ENCODE data around the gene TNFRSF18.

The TNFRSF18 gene

DNA sequence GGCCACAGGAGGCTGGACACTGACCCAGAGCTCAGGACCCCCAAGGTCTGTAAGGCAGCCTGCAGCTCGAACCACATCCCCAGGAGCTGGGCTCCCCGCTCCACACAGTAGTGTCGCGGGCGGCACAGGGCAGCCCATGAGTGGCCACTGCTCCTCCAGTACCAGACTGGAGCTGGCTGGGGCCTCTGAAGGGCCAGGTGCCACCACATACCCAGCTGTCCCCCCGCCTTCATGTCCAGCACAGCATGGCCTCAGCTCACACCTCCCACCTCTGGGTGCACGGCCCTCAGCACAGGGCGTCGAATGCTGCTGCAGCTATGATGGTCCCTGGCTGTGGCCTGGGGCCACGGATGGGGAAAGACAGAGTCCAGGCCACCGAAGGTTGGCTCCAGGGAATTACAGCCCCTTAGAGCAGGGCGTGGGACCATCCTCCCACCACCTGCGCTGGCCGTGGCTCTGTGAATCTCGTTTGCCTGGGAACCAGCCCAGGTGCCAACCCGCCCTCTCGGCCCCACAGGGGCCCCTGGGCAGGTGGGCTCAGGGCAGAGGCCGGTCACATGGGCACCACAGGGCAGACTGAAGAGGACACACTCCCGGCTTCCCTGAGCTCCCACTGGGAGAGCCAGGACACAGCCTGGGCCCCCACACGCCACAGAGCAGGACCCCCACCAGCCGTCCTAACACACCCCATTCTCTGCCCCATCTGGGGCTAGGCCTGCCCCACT lies 9.7 kb upstream of the TNFRSF18 start:
- Histone ChIP-seq H3K27me3 (ENCODE audit: insufficient read depth, low read length) (no peaks in the 10 kb centered on the region), H3K9ac (ENCODE audit: low read depth, low read length) (no peak overlapping the region), H3K9me3 (ENCODE audit: insufficient read depth, low read depth, low read length) (no peaks in the 10 kb centered on the region), H3K4me1 (ENCODE audit: insufficient read depth, low read length) (no peaks in the 10 kb centered on the region), H3K4me3 (ENCODE audit: low read length) (no peak overlapping the region), H3K36me3 (ENCODE audit: insufficient read depth, low read length) (peaks cover 21% of the 10 kb centered on the region), H3K27ac (ENCODE audit: low read depth, low read length) (no peak overlapping the region)
- WGBS: 95% methylated on average over 21 of the region's 21 CpGs

- no peaks in the 10 kb centered on the region for H3K27me3 ChIP-seq (ENCODE audit: insufficient read depth, low read length)
- 86% methylated on average over 11 of the region's 11 CpGs for WGBS
- H3K4me3 ChIP-seq (ENCODE audit: low read length): no peak overlapping the region
- no peak overlapping the region for H3K27ac ChIP-seq (ENCODE audit: low read depth, low read length)
- H3K36me3 ChIP-seq (ENCODE audit: insufficient read depth, low read length): peaks cover 21% of the 10 kb centered on the region
- H3K9ac ChIP-seq (ENCODE audit: low read depth, low read length): no peak overlapping the region
- no peaks in the 10 kb centered on the region for H3K4me1 ChIP-seq (ENCODE audit: insufficient read depth, low read length)
- H3K9me3 ChIP-seq (ENCODE audit: insufficient read depth, low read depth, low read length): no peaks in the 10 kb centered on the region
Observed at GRCh38 chr1:1215080-1215676, 8.8 kb upstream of the TNFRSF18 start.

DNA sequence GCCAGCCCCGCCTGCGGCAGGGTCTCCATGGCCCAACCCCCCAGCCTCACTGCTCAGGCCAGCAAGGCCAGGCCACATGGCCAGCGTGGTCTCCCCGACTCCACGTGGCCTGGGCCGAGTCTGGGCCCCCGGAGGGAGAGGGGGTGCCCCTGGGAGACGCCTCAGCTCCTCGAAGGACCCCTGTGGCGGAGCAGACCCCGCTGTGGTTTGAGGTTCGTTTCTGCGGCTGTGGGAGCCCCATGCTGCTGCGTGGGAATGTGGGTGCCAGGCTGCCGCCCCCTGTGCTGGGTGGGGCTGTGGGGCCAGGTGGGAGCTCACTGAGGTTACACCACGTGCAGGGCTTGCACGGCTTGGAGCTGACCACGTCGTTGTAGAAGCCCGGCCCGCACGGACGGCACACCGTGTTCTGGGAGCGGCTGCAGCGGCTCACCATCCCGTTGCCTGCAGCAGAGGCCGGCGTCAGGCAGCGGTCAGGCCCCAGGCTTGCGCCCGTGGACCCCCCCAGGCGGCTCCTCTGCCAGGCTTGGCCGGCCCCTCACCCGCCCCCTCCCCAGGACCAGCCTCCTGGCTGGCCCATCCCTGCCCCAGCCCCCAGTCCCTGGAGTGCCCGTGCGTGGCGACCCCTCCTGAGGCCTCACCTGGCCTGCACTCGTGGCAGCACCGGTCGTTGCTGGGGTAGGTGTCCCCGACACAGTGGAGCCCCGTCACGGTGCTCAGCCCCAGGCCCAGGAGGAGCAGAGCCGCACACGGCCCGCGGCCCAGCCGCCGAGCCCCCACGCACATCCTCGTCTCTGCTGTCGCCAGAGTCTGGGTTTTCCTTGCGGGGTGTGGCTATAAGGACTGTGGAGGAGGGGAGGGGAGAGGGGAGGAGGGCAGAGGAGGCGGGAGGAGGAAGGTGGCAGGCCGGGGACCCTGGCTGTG lies 7.2 kb upstream of the TNFRSF18 start, which contains the start of gene TNFRSF4:
Gene TNFRSF4, minus strand, starts transcription at position 809 of the 921 bp plus-strand sequence. Its CDS starts 26 bp downstream, at position 783.
- Histone ChIP-seq H3K4me3 (ENCODE audit: low read length) (no peak within 1 kb of the TSS), H3K4me1 (ENCODE audit: insufficient read depth, low read length) (no peaks in the 10 kb centered on the region)
- 88% methylated on average over 56 of the region's 56 CpGs for WGBS

GRCh38 chr1:1212780-1213344 lies 6.5 kb upstream of the TNFRSF18 start:
- Histone ChIP-seq H3K36me3 (ENCODE audit: insufficient read depth, low read length) (peaks cover 13% of the 10 kb centered on the region; the same call in 1 of the 2 replicates), H3K9ac (ENCODE audit: low read depth, low read length) (no peak overlapping the region), H3K9me3 (ENCODE audit: insufficient read depth, low read depth, low read length) (no peaks in the 10 kb centered on the region), H3K27ac (ENCODE audit: low read depth, low read length) (no peak overlapping the region), H3K4me3 (ENCODE audit: low read length) (no peak overlapping the region), H3K4me1 (ENCODE audit: insufficient read depth, low read length) (no peaks in the 10 kb centered on the region), H3K27me3 (ENCODE audit: insufficient read depth, low read length) (no peaks in the 10 kb centered on the region)
- WGBS: 94% methylated on average over 24 of the region's 24 CpGs

More for the DNA sequence above, 7.2 kb upstream of the TNFRSF18 start, which contains the start of gene TNFRSF4:
- H3K27ac ChIP-seq (ENCODE audit: low read depth, low read length): no peak within 1 kb of the TSS
- H3K36me3 ChIP-seq (ENCODE audit: insufficient read depth, low read length): peaks cover 20% of the 10 kb centered on the region
- no peaks in the 10 kb centered on the region for H3K27me3 ChIP-seq (ENCODE audit: insufficient read depth, low read length)
- H3K9ac ChIP-seq (ENCODE audit: low read depth, low read length): no peak within 1 kb of the TSS
- no peaks in the 10 kb centered on the region for H3K9me3 ChIP-seq (ENCODE audit: insufficient read depth, low read depth, low read length)

DNA sequence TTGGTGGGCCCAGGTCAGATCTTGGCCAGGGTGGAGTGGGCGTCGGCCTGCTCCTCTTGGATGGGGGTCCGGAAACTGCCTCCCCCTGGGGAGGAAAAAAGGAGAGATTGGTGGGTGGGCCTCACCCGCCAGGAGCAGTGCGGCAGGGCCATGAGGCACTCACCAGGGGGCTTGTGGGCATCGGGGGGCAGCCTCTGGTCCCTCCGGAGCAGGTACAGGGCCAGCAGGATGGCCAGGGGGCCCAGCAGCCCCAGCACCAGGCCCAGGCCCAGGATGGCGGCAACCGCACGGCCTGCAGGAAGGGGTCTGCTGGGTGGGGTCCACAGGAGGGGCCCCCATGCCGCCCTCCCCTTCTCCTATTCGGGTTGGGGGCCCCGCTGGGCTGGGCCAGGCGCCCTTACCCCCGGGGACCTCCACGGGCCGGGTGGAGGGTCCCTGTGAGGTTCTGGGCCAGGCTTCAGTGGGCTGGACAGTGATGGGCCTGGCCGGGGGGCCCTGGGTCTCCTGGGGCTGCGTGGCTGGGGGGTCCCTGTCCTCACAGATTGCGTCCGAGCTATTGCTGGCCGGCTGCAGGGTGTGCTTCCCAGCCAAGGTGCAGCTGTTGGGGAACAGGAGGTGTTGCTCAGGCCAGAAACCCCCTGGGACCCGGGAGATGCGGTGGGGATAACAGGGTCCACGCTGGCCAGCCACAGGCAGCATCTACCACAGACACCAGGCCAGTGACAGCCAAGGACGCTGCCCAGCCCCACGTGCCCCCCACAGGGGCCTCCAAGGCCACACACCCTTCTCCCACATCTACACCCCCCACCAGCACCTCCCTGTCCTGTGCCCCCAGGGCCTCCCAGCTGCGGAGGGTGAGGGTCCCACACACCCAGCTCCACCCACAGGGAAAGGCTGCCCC lies 5.4 kb upstream of the TNFRSF18 start:
- no peaks in the 10 kb centered on the region for H3K9me3 ChIP-seq (ENCODE audit: insufficient read depth, low read depth, low read length)

GRCh38 chr1:1210726-1211540 lies 4.5 kb upstream of the TNFRSF18 start:
- H3K9ac ChIP-seq (ENCODE audit: low read depth, low read length): no peak overlapping the region
- H3K9me3 ChIP-seq (ENCODE audit: insufficient read depth, low read depth, low read length): no peaks in the 10 kb centered on the region
- H3K4me3 ChIP-seq (ENCODE audit: low read length): no peak overlapping the region
- no peaks in the 10 kb centered on the region; the same call in 1 of the 2 replicates for H3K4me1 ChIP-seq (ENCODE audit: insufficient read depth, low read length)
- H3K27me3 ChIP-seq (ENCODE audit: insufficient read depth, low read length): peaks cover 17% of the 10 kb centered on the region
- no peak overlapping the region for H3K27ac ChIP-seq (ENCODE audit: low read depth, low read length)
- WGBS: 93% methylated on average over 30 of the region's 31 CpGs
- no peaks in the 10 kb centered on the region for H3K36me3 ChIP-seq (ENCODE audit: insufficient read depth, low read length)

More for the DNA sequence above, 5.4 kb upstream of the TNFRSF18 start:
- Histone ChIP-seq H3K4me1 (ENCODE audit: insufficient read depth, low read length) (no peaks in the 10 kb centered on the region; the same call in 1 of the 2 replicates), H3K9ac (ENCODE audit: low read depth, low read length) (no peak overlapping the region), H3K27ac (ENCODE audit: low read depth, low read length) (no peak overlapping the region), H3K4me3 (ENCODE audit: low read length) (no peak overlapping the region), H3K27me3 (ENCODE audit: insufficient read depth, low read length) (peaks cover 9% of the 10 kb centered on the region), H3K36me3 (ENCODE audit: insufficient read depth, low read length) (peaks cover 5% of the 10 kb centered on the region; the same call in 1 of the 2 replicates)
- WGBS: 93% methylated on average over 28 of the region's 28 CpGs

DNA sequence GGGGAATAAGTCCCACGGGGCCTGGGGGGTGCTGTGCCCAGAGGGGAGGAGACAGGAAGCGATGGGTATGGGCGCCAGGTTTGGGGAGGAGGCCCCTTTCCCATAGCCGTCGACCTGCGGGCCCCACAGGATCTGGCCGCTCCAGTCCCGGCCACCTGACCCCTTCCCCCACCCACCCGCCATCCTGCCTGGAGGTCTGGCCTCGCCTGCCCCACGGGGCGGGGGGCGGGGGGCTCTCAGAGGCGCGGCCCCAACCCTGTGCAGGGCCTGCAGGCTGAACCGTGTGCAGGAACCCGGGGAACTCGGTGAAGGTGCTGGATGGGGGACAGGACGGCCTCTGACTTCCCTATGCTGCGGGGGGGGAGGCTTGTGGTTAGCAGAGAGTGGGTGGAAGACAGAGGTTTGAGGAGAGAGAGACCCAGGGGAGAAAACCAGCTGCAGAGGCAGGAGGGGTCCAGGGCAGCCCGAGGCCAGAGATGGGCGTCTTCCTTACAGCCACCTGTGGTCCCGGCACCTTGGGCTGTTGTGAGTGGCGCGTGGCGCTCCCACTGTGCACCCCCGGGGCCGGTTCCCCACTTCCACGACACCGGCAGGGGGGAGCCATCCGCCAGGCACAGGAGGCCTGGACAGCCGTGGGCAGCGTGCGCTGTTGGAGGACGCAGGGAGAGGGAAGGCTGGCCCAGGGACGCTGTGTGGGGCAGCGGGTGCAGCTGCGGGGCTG lies 2.5 kb upstream of the TNFRSF18 start:
- Histone ChIP-seq H3K27me3 (ENCODE audit: insufficient read depth, low read length) (peaks cover 28% of the 10 kb centered on the region), H3K9me3 (ENCODE audit: insufficient read depth, low read depth, low read length) (no peaks in the 10 kb centered on the region), H3K4me3 (ENCODE audit: low read length) (no peak overlapping the region), H3K27ac (ENCODE audit: low read depth, low read length) (no peak overlapping the region), H3K9ac (ENCODE audit: low read depth, low read length) (no peak overlapping the region), H3K4me1 (ENCODE audit: insufficient read depth, low read length) (no peaks in the 10 kb centered on the region; the same call in 1 of the 2 replicates), H3K36me3 (ENCODE audit: insufficient read depth, low read length) (no peaks in the 10 kb centered on the region)
- 89% methylated on average over 37 of the region's 38 CpGs for WGBS

- Histone ChIP-seq H3K27me3 (ENCODE audit: insufficient read depth, low read length) (peaks cover 35% of the 10 kb centered on the region), H3K9me3 (ENCODE audit: insufficient read depth, low read depth, low read length) (no peaks in the 10 kb centered on the region), H3K4me3 (ENCODE audit: low read length) (no peak overlapping the region), H3K9ac (ENCODE audit: low read depth, low read length) (no peak overlapping the region), H3K4me1 (ENCODE audit: insufficient read depth, low read length) (no peaks in the 10 kb centered on the region; the same call in 1 of the 2 replicates), H3K36me3 (ENCODE audit: insufficient read depth, low read length) (no peaks in the 10 kb centered on the region), H3K27ac (ENCODE audit: low read depth, low read length) (no peak overlapping the region)
- WGBS: 84% methylated on average over 11 of the region's 11 CpGs
Observed at GRCh38 chr1:1207571-1207892, 1.1 kb upstream of the TNFRSF18 start.

- H3K27me3 ChIP-seq (ENCODE audit: insufficient read depth, low read length): peaks cover 35% of the 10 kb centered on the region
- H3K9me3 ChIP-seq (ENCODE audit: insufficient read depth, low read depth, low read length): no peaks in the 10 kb centered on the region
- H3K36me3 ChIP-seq (ENCODE audit: insufficient read depth, low read length): no peaks in the 10 kb centered on the region
- 76% methylated on average over 19 of the region's 19 CpGs for WGBS
- H3K9ac ChIP-seq (ENCODE audit: low read depth, low read length): no peak overlapping the region
- H3K4me3 ChIP-seq (ENCODE audit: low read length): peak overlapping the region; percentile 32; the same call in 1 of the 2 replicates
- no peak overlapping the region for H3K27ac ChIP-seq (ENCODE audit: low read depth, low read length)
- no peaks in the 10 kb centered on the region; the same call in 1 of the 2 replicates for H3K4me1 ChIP-seq (ENCODE audit: insufficient read depth, low read length)
Observed at GRCh38 chr1:1206966-1207531, 657 bp upstream of the TNFRSF18 start.

All from HUES64 (cell line).